GM18519 (cell line): ENCODE measurements around the gene PREX1.

Experiments used
- ATAC-seq: cut with Tn5 transposase; IDR thresholded peaks from one replicate; pipeline ENCODE4 v1.9.1; 2021; ENCODE audit warnings: mild to moderate bottlenecking, moderate library complexity; ENCODE audit not compliant: unreplicated experiment, low FRiP score

Gene PREX1

GRCh38 chr20:48795732-48796131, 32.1 kb downstream of the PREX1 start:
- ATAC-seq, result no peak

GRCh38 chr20:48794816-48795457, 32.9 kb downstream of the PREX1 start:
- ATAC-seq, result no peak

GRCh38 chr20:48794360-48794759, 33.4 kb downstream of the PREX1 start:
- ATAC-seq, result no peak

GRCh38 chr20:48793776-48794175, 34.0 kb downstream of the PREX1 start:
- ATAC-seq, result no peak

GRCh38 chr20:48791666-48792071, 36.1 kb downstream of the PREX1 start:
- no peak for ATAC-seq

GRCh38 chr20:48791014-48791413, 36.8 kb downstream of the PREX1 start:
- no peak for ATAC-seq

- no peak for ATAC-seq
These were observed 37.3 kb downstream of the PREX1 start for GRCh38 chr20:48790473-48791003.

GRCh38 chr20:48789781-48790472, 37.9 kb downstream of the PREX1 start:
- no peak for ATAC-seq

GRCh38 chr20:48789185-48789668, 38.6 kb downstream of the PREX1 start:
- no peak for ATAC-seq

- ATAC-seq, result no peak
These were observed 39.2 kb downstream of the PREX1 start for GRCh38 chr20:48788486-48789072.

GRCh38 chr20:48787861-48788375, 39.9 kb downstream of the PREX1 start:
- ATAC-seq, result no peak

GRCh38 chr20:48786951-48787705, 40.7 kb downstream of the PREX1 start:
- no peak for ATAC-seq

GRCh38 chr20:48785801-48786200, 42.0 kb downstream of the PREX1 start:
- ATAC-seq, result no peak

- no peak for ATAC-seq
These were observed 42.5 kb downstream of the PREX1 start for GRCh38 chr20:48785256-48785655.

GRCh38 chr20:48784273-48784641, 43.5 kb downstream of the PREX1 start:
- ATAC-seq, result no peak

- no peak for ATAC-seq
These were observed 44.1 kb downstream of the PREX1 start for GRCh38 chr20:48783533-48784272.

GRCh38 chr20:48782901-48783308, 44.9 kb downstream of the PREX1 start:
- no peak for ATAC-seq

GRCh38 chr20:48782053-48782452, 45.7 kb downstream of the PREX1 start:
- ATAC-seq, result no peak

- ATAC-seq, result no peak
These were observed 46.2 kb downstream of the PREX1 start for GRCh38 chr20:48781634-48782033.

GRCh38 chr20:48779435-48779834, 48.4 kb downstream of the PREX1 start:
- ATAC-seq, result no peak
